Measurements from ENCODE around the gene KCNG2. TPM values are rescaled to one million over a fixed set of nuclear protein-coding genes. Genes with fewer than 3 reads are reported as not detected.

KCNG2 gene
- total RNA-seq, 1 donor from 2014 or later: not detected

DNA sequence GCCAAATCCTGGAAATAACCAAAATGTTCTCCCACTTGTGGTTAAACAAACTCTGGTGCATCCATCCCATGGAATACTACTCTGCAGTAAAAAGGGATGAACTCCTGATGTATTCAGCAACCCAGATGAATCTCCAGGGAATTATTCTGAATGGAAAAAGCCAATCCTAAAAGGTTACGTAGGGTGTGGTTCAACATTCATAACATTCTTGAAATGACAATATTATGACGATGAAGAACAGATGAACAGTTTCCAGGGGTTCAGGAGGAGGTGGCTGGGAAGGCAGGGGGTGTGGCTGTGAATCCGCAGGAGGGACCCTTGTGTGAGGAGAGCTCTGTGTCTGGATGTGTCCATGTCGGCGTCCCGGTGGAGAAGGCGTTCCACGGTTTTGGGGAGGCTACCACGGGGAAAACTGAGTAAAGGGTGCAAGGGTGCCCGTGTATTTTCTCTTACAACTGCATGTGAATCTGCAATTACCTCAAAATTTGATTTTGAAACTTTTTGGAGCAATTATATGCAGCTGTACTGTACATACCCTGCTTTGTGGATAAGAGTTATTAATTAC lies 47.3 kb downstream of the KCNG2 start:
- DNase-seq (ENCODE audit: extremely low spot score, unreplicated experiment): peak; percentile 73
- Mint-ChIP-seq H3K4me1 (ENCODE audit: unreplicated experiment) (no peaks in the 10 kb centered on the region), H3K27me3 (ENCODE audit: unreplicated experiment) (peaks cover 16% of the 10 kb centered on the region), H3K36me3 (ENCODE audit: unreplicated experiment) (no peaks in the 10 kb centered on the region), H3K4me3 (ENCODE audit: unreplicated experiment) (no peak overlapping the region), H3K9me3 (ENCODE audit: unreplicated experiment) (peaks cover 6% of the 10 kb centered on the region), H3K27ac (ENCODE audit: unreplicated experiment) (no peak overlapping the region)
- TF ChIP-seq CTCF (IDR thresholded peaks at IDR 0.05): no peak

- H3K9me3 Mint-ChIP-seq (ENCODE audit: unreplicated experiment): peaks cover 6% of the 10 kb centered on the region
- no peaks in the 10 kb centered on the region for H3K4me1 Mint-ChIP-seq (ENCODE audit: unreplicated experiment)
- no peak for TF ChIP-seq CTCF (IDR thresholded peaks at IDR 0.05)
- no peaks in the 10 kb centered on the region for H3K36me3 Mint-ChIP-seq (ENCODE audit: unreplicated experiment)
- H3K4me3 Mint-ChIP-seq (ENCODE audit: unreplicated experiment): no peak overlapping the region
- no peak for DNase-seq (ENCODE audit: extremely low spot score, unreplicated experiment)
- H3K27ac Mint-ChIP-seq (ENCODE audit: unreplicated experiment): no peak overlapping the region
- H3K27me3 Mint-ChIP-seq (ENCODE audit: unreplicated experiment): peaks cover 12% of the 10 kb centered on the region
These were observed 49.3 kb downstream of the KCNG2 start for GRCh38 chr18:79846936-79847557.

- Mint-ChIP-seq H3K27ac (ENCODE audit: unreplicated experiment) (no peak overlapping the region), H3K4me3 (ENCODE audit: unreplicated experiment) (no peak overlapping the region), H3K9me3 (ENCODE audit: unreplicated experiment) (peaks cover 3% of the 10 kb centered on the region), H3K27me3 (ENCODE audit: unreplicated experiment) (peaks cover 8% of the 10 kb centered on the region), H3K36me3 (ENCODE audit: unreplicated experiment) (no peaks in the 10 kb centered on the region), H3K4me1 (ENCODE audit: unreplicated experiment) (no peaks in the 10 kb centered on the region)
- no peak for TF ChIP-seq CTCF (IDR thresholded peaks at IDR 0.05)
- no peak for DNase-seq (ENCODE audit: extremely low spot score, unreplicated experiment)
These were observed 50.0 kb downstream of the KCNG2 start for GRCh38 chr18:79847606-79848293.

GRCh38 chr18:79848294-79848578 lies 50.5 kb downstream of the KCNG2 start:
- peak; percentile 80 for DNase-seq (ENCODE audit: extremely low spot score, unreplicated experiment)
- Mint-ChIP-seq H3K27ac (ENCODE audit: unreplicated experiment) (no peak overlapping the region), H3K4me1 (ENCODE audit: unreplicated experiment) (no peaks in the 10 kb centered on the region), H3K36me3 (ENCODE audit: unreplicated experiment) (no peaks in the 10 kb centered on the region), H3K27me3 (ENCODE audit: unreplicated experiment) (peaks cover 5% of the 10 kb centered on the region), H3K4me3 (ENCODE audit: unreplicated experiment) (no peak overlapping the region), H3K9me3 (ENCODE audit: unreplicated experiment) (no peaks in the 10 kb centered on the region)
- no peak for TF ChIP-seq CTCF (IDR thresholded peaks at IDR 0.05)

GRCh38 chr18:79848579-79849327 lies 51.0 kb downstream of the KCNG2 start:
- DNase-seq (ENCODE audit: extremely low spot score, unreplicated experiment): peak; percentile 78
- Mint-ChIP-seq H3K9me3 (ENCODE audit: unreplicated experiment) (no peaks in the 10 kb centered on the region), H3K27ac (ENCODE audit: unreplicated experiment) (no peak overlapping the region), H3K4me3 (ENCODE audit: unreplicated experiment) (no peak overlapping the region), H3K36me3 (ENCODE audit: unreplicated experiment) (no peaks in the 10 kb centered on the region), H3K4me1 (ENCODE audit: unreplicated experiment) (no peaks in the 10 kb centered on the region), H3K27me3 (ENCODE audit: unreplicated experiment) (peaks cover 3% of the 10 kb centered on the region)
- no peak for TF ChIP-seq CTCF (IDR thresholded peaks at IDR 0.05)
